ENCODE data around the gene CCDC159.
A peak's percentile ranks its signal among the peaks of the same experiment; 100 is the strongest.
"Not testable (repeated sequence)": the region's sequence is repeated elsewhere in the genome, so short reads cannot be mapped to it uniquely, and the experiment has no call there.

CCDC159 gene

GRCh38 chr19:11325544-11325943 lies 20.8 kb upstream of the CCDC159 start:
- H3K4me3 ChIP-seq (ENCODE audit: low read length), result no peak overlapping the region
- peaks cover 3% of the 10 kb centered on the region for H3K36me3 ChIP-seq (ENCODE audit: insufficient read depth, low read length)

GRCh38 chr19:11330127-11330526 lies 16.2 kb upstream of the CCDC159 start:
- H2AFZ ChIP-seq (ENCODE audit: low read depth, low read length), result no peak overlapping the region
- peaks cover 11% of the 10 kb centered on the region for H3K36me3 ChIP-seq (ENCODE audit: insufficient read depth, low read length)
- H3K27me3 ChIP-seq (ENCODE audit: insufficient read depth, low read length), result no peaks in the 10 kb centered on the region
- peaks cover 2% of the 10 kb centered on the region for H3K9me3 ChIP-seq (ENCODE audit: low read length)
- H3K4me3 ChIP-seq (ENCODE audit: low read length), result no peak overlapping the region
- H3K4me1 ChIP-seq (ENCODE audit: insufficient read depth, low read length), result no peaks in the 10 kb centered on the region

More at GRCh38 chr19:11325544-11325943, 20.8 kb upstream of the CCDC159 start:
- Histone ChIP-seq H3K27me3 (ENCODE audit: insufficient read depth, low read length) (no peaks in the 10 kb centered on the region), H3K9me3 (ENCODE audit: low read length) (no peaks in the 10 kb centered on the region), H3K4me1 (ENCODE audit: insufficient read depth, low read length) (peaks cover 8% of the 10 kb centered on the region), H2AFZ (ENCODE audit: low read depth, low read length) (no peak overlapping the region)

GRCh38 chr19:11331502-11331901 lies 14.8 kb upstream of the CCDC159 start:
- no peaks in the 10 kb centered on the region for H3K27me3 ChIP-seq (ENCODE audit: insufficient read depth, low read length)
- H3K36me3 ChIP-seq (ENCODE audit: insufficient read depth, low read length), result peaks cover 25% of the 10 kb centered on the region
- no peak overlapping the region for H3K4me3 ChIP-seq (ENCODE audit: low read length)
- no peak overlapping the region for H2AFZ ChIP-seq (ENCODE audit: low read depth, low read length)
- H3K9me3 ChIP-seq (ENCODE audit: low read length), result peaks cover 9% of the 10 kb centered on the region
- no peaks in the 10 kb centered on the region for H3K4me1 ChIP-seq (ENCODE audit: insufficient read depth, low read length)

- peaks cover 9% of the 10 kb centered on the region for H3K9me3 ChIP-seq (ENCODE audit: low read length)
- no peak overlapping the region for H3K4me3 ChIP-seq (ENCODE audit: low read length)
- H3K27me3 ChIP-seq (ENCODE audit: insufficient read depth, low read length), result no peaks in the 10 kb centered on the region
- no peaks in the 10 kb centered on the region for H3K4me1 ChIP-seq (ENCODE audit: insufficient read depth, low read length)
- H3K36me3 ChIP-seq (ENCODE audit: insufficient read depth, low read length), result peaks cover 25% of the 10 kb centered on the region
- H2AFZ ChIP-seq (ENCODE audit: low read depth, low read length), result no peak overlapping the region
Measured at GRCh38 chr19:11332822-11333221, 13.5 kb upstream of the CCDC159 start.

- not testable (repeated sequence) for H3K4me3 ChIP-seq (ENCODE audit: low read length); H2AFZ ChIP-seq (ENCODE audit: low read depth, low read length); H3K4me1 ChIP-seq (ENCODE audit: insufficient read depth, low read length); H3K27me3 ChIP-seq (ENCODE audit: insufficient read depth, low read length); H3K9me3 ChIP-seq (ENCODE audit: low read length)
- peaks cover 25% of the 10 kb centered on the region for H3K36me3 ChIP-seq (ENCODE audit: insufficient read depth, low read length)
Measured at GRCh38 chr19:11333838-11334237, 12.5 kb upstream of the CCDC159 start.

GRCh38 chr19:11335449-11336146 lies 10.7 kb upstream of the CCDC159 start:
- Histone ChIP-seq H3K9me3 (ENCODE audit: low read length) (peaks cover 9% of the 10 kb centered on the region), H3K27me3 (ENCODE audit: insufficient read depth, low read length) (no peaks in the 10 kb centered on the region), H3K4me3 (ENCODE audit: low read length) (no peak overlapping the region), H3K4me1 (ENCODE audit: insufficient read depth, low read length) (peaks cover 14% of the 10 kb centered on the region), H3K36me3 (ENCODE audit: insufficient read depth, low read length) (peaks cover 25% of the 10 kb centered on the region), H2AFZ (ENCODE audit: low read depth, low read length) (no peak overlapping the region)

- H3K36me3 ChIP-seq (ENCODE audit: insufficient read depth, low read length), result peaks cover 29% of the 10 kb centered on the region
- H2AFZ ChIP-seq (ENCODE audit: low read depth, low read length), result no peak overlapping the region
- peaks cover 14% of the 10 kb centered on the region for H3K4me1 ChIP-seq (ENCODE audit: insufficient read depth, low read length)
- peaks cover 9% of the 10 kb centered on the region for H3K9me3 ChIP-seq (ENCODE audit: low read length)
- no peaks in the 10 kb centered on the region for H3K27me3 ChIP-seq (ENCODE audit: insufficient read depth, low read length)
- no peak overlapping the region for H3K4me3 ChIP-seq (ENCODE audit: low read length)
Measured at GRCh38 chr19:11337080-11337479, 9.2 kb upstream of the CCDC159 start.

- Histone ChIP-seq H3K27me3 (ENCODE audit: insufficient read depth, low read length) (no peaks in the 10 kb centered on the region), H3K4me1 (ENCODE audit: insufficient read depth, low read length) (peaks cover 14% of the 10 kb centered on the region), H2AFZ (ENCODE audit: low read depth, low read length) (no peak overlapping the region), H3K4me3 (ENCODE audit: low read length) (no peak overlapping the region), H3K36me3 (ENCODE audit: insufficient read depth, low read length) (peaks cover 26% of the 10 kb centered on the region), H3K9me3 (ENCODE audit: low read length) (peaks cover 9% of the 10 kb centered on the region)
Measured at GRCh38 chr19:11338121-11338520, 8.2 kb upstream of the CCDC159 start.

- peak overlapping the region; percentile 67 for H3K4me3 ChIP-seq (ENCODE audit: low read length)
- H3K36me3 ChIP-seq (ENCODE audit: insufficient read depth, low read length), result peaks cover 23% of the 10 kb centered on the region
- H2AFZ ChIP-seq (ENCODE audit: low read depth, low read length), result peak overlapping the region; percentile 79
Measured at GRCh38 chr19:11338569-11339253, 7.6 kb upstream of the CCDC159 start.

GRCh38 chr19:11339254-11340098 lies 6.8 kb upstream of the CCDC159 start, which contains the start of gene RAB3D:
Gene RAB3D, minus strand, starts transcription at chr19:11339657. Its CDS starts 2,258 bp downstream, at chr19:11337399.
- Histone ChIP-seq H3K9me3 (ENCODE audit: low read length) (peaks cover 9% of the 10 kb centered on the region), H3K4me1 (ENCODE audit: insufficient read depth, low read length) (peaks cover 14% of the 10 kb centered on the region), H2AFZ (ENCODE audit: low read depth, low read length) (peak within 1 kb of the TSS; percentile 79), H3K27me3 (ENCODE audit: insufficient read depth, low read length) (no peaks in the 10 kb centered on the region), H3K36me3 (ENCODE audit: insufficient read depth, low read length) (peaks cover 21% of the 10 kb centered on the region), H3K4me3 (ENCODE audit: low read length) (peak within 1 kb of the TSS; percentile 67)

More at GRCh38 chr19:11338569-11339253, 7.6 kb upstream of the CCDC159 start:
- peaks cover 14% of the 10 kb centered on the region for H3K4me1 ChIP-seq (ENCODE audit: insufficient read depth, low read length)
- H3K27me3 ChIP-seq (ENCODE audit: insufficient read depth, low read length), result no peaks in the 10 kb centered on the region
- H3K9me3 ChIP-seq (ENCODE audit: low read length), result peaks cover 9% of the 10 kb centered on the region

GRCh38 chr19:11340099-11340467 lies 6.2 kb upstream of the CCDC159 start:
- not testable (repeated sequence) for H2AFZ ChIP-seq (ENCODE audit: low read depth, low read length); H3K9me3 ChIP-seq (ENCODE audit: low read length); H3K27me3 ChIP-seq (ENCODE audit: insufficient read depth, low read length)
- H3K36me3 ChIP-seq (ENCODE audit: insufficient read depth, low read length), result peaks cover 18% of the 10 kb centered on the region
- H3K4me3 ChIP-seq (ENCODE audit: low read length), result peak overlapping the region; percentile 67
- H3K4me1 ChIP-seq (ENCODE audit: insufficient read depth, low read length), result peaks cover 15% of the 10 kb centered on the region

- H3K4me3 ChIP-seq (ENCODE audit: low read length), result no peak overlapping the region
- H2AFZ ChIP-seq (ENCODE audit: low read depth, low read length), result no peak overlapping the region
- H3K36me3 ChIP-seq (ENCODE audit: insufficient read depth, low read length), result peaks cover 4% of the 10 kb centered on the region
- H3K27me3 ChIP-seq (ENCODE audit: insufficient read depth, low read length), result no peaks in the 10 kb centered on the region
- no peaks in the 10 kb centered on the region for H3K9me3 ChIP-seq (ENCODE audit: low read length)
- H3K4me1 ChIP-seq (ENCODE audit: insufficient read depth, low read length), result peaks cover 22% of the 10 kb centered on the region
Measured at GRCh38 chr19:11342429-11342828, 3.9 kb upstream of the CCDC159 start.

Data from neuron (in vitro differentiated cells).